Stimulated activated CD8-positive, alpha-beta memory T cell treated with anti-CD3 and anti-CD28 coated beads, Interleukin-4, amount 100 ng/mL, for 48 hours (primary cell): ENCODE measurements around the gene TOLLIP.

Source experiments
- DNase-seq: peaks from one replicate; pipeline ENCODE4 v3.0.0-alpha.2; 2020

Gene TOLLIP

GRCh38 chr11:1297011-1297575, 12.3 kb downstream of the TOLLIP start:
- no peak for DNase-seq

- no peak for DNase-seq
Observed at GRCh38 chr11:1296287-1296686, 13.1 kb downstream of the TOLLIP start.

GRCh38 chr11:1295591-1295990, 13.8 kb downstream of the TOLLIP start:
- no peak for DNase-seq

- DNase-seq: no peak
Observed at GRCh38 chr11:1295086-1295485, 14.3 kb downstream of the TOLLIP start.

GRCh38 chr11:1293619-1294015, 15.8 kb downstream of the TOLLIP start:
- DNase-seq: peak; percentile 42

- DNase-seq: no peak
Observed at GRCh38 chr11:1292644-1293618, 16.5 kb downstream of the TOLLIP start.

- DNase-seq: no peak
Observed at GRCh38 chr11:1292018-1292643, 17.3 kb downstream of the TOLLIP start.

- no peak for DNase-seq
Observed at GRCh38 chr11:1291295-1292017, 18.0 kb downstream of the TOLLIP start.

- DNase-seq: no peak
Observed at GRCh38 chr11:1290052-1291040, 19.1 kb downstream of the TOLLIP start.

- no peak for DNase-seq
Observed at GRCh38 chr11:1289211-1289935, 20.1 kb downstream of the TOLLIP start.

- no peak for DNase-seq
Observed at GRCh38 chr11:1288426-1289151, 20.8 kb downstream of the TOLLIP start.

- DNase-seq: no peak
Observed at GRCh38 chr11:1287928-1288327, 21.5 kb downstream of the TOLLIP start.

- no peak for DNase-seq
Observed at GRCh38 chr11:1285876-1286275, 23.6 kb downstream of the TOLLIP start.

- no peak for DNase-seq
Observed at GRCh38 chr11:1285316-1285744, 24.1 kb downstream of the TOLLIP start.

- no peak for DNase-seq
Observed at GRCh38 chr11:1283906-1284305, 25.5 kb downstream of the TOLLIP start.

- DNase-seq: no peak
Observed at GRCh38 chr11:1283091-1283511, 26.3 kb downstream of the TOLLIP start.

GRCh38 chr11:1281974-1282365, 27.5 kb downstream of the TOLLIP start:
- no peak for DNase-seq

GRCh38 chr11:1281326-1281973, 28.0 kb downstream of the TOLLIP start:
- DNase-seq: no peak

GRCh38 chr11:1280116-1281035, 29.1 kb downstream of the TOLLIP start:
- DNase-seq: no peak
